NB4 (cell line): ENCODE results near the gene KDM6A.

Experiments
- DNase-seq: peaks from one replicate; pipeline ENCODE4 v3.0.0; 2010; ENCODE audit warnings: low read depth
- H3K4me3 ChIP-seq: one replicate; pipeline ENCODE4 v1.5.1; 2011; ENCODE audit warnings: mild to moderate bottlenecking, low read depth, low read length, moderate library complexity
- MAX ChIP-seq: IDR thresholded peaks from 2 replicates; pipeline ENCODE4 v1.6.1; 2011; ENCODE audit warnings: low read depth, low read length
- MYC ChIP-seq: IDR thresholded peaks from 2 replicates; pipeline ENCODE4 v1.6.1; 2011; ENCODE audit warnings: low read depth, low read length
- POLR2A ChIP-seq: IDR thresholded peaks from 2 replicates; pipeline ENCODE4 v1.6.1; 2011; ENCODE audit warnings: mild to moderate bottlenecking; ENCODE audit not compliant: insufficient read length; ENCODE audit errors: extremely low read depth
- TF ChIP-seq, protein P1 (sequence below): IDR thresholded peaks from one replicate; pipeline ENCODE4 v1.5.1; 2012; ENCODE audit warnings: low read depth, low read length

The KDM6A gene

DNA sequence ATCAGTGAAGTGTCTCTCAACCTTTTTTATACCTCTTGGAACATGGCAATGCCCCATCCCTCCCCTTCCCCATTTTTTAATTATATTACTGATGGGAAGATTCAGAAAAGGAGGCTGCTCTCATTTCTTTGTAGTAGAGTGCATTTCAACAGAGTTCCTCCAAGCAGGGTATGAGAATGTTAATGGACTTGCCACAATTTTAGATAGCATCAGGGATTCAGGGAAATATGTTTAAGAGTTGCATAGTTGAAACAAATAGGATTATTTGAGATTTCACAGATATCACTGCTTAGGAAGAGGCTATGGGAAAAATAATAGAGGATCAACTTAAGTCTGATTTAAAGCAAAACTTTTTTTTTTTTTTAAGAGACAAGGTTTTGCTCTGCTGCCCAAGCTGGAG, 281.5 kb downstream of the KDM6A start:
- TF ChIP-seq, protein P1, sequence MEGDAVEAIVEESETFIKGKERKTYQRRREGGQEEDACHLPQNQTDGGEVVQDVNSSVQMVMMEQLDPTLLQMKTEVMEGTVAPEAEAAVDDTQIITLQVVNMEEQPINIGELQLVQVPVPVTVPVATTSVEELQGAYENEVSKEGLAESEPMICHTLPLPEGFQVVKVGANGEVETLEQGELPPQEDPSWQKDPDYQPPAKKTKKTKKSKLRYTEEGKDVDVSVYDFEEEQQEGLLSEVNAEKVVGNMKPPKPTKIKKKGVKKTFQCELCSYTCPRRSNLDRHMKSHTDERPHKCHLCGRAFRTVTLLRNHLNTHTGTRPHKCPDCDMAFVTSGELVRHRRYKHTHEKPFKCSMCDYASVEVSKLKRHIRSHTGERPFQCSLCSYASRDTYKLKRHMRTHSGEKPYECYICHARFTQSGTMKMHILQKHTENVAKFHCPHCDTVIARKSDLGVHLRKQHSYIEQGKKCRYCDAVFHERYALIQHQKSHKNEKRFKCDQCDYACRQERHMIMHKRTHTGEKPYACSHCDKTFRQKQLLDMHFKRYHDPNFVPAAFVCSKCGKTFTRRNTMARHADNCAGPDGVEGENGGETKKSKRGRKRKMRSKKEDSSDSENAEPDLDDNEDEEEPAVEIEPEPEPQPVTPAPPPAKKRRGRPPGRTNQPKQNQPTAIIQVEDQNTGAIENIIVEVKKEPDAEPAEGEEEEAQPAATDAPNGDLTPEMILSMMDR, result no peak
- TF ChIP-seq MAX (no peak), POLR2A (no peak), MYC (no peak)
- no peak overlapping the region for H3K4me3 ChIP-seq
- no peak for DNase-seq

DNA sequence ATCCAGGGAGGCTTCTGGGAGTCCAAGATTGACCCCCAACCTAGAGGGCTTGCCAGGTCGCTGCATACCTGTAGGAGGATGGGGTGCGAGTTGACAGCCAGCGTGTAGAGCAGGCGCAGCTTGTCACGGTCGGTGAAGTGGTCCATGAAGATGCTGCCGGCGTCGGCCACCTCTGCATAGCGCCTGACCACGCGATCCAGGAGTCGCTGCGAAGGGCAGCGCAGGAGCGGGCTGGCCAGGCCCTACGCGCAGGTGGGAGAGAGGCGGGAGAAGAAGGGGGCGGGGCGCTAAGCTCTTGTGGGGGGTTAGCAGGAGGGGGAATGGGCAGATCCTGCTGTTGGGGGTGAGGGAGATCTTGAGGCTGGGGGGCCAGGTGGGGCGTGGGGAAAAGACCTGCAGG, 284.7 kb downstream of the KDM6A start:
- TF ChIP-seq MAX (no peak), MYC (no peak), POLR2A (no peak)
- TF ChIP-seq, protein P1, result no peak
- DNase-seq, result no peak
- H3K4me3 ChIP-seq, result no peak overlapping the region
